NCI-H1417 treated with DMSO at 0.1 percent for 48 hours (cell line): ENCODE measurements around the gene PSMA5.

ENCODE experiments used
- DNase-seq: peaks from one replicate; lab custom pipeline; 2025; lab: John Stamatoyannopoulos, UW

Gene PSMA5

DNA sequence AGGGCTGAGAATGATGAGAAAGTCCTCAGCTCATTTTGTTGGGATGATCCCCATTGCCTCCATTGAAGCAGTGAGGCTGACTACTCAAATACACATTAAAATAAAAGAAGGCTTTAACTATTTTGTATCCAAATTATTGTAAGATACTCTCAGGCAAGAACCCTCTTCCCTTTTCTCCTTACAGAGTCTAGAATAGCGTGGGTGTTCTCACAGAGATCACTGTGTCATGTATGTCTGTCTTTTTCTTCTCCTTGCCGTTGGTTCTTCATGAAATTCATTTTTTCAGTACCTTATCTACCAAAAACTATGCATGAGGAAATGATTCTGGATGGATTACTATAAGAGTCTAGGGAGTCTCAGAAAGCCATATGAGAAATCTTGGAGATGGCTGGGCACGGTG, 58.6 kb downstream of the PSMA5 start:
- no peak for DNase-seq

DNA sequence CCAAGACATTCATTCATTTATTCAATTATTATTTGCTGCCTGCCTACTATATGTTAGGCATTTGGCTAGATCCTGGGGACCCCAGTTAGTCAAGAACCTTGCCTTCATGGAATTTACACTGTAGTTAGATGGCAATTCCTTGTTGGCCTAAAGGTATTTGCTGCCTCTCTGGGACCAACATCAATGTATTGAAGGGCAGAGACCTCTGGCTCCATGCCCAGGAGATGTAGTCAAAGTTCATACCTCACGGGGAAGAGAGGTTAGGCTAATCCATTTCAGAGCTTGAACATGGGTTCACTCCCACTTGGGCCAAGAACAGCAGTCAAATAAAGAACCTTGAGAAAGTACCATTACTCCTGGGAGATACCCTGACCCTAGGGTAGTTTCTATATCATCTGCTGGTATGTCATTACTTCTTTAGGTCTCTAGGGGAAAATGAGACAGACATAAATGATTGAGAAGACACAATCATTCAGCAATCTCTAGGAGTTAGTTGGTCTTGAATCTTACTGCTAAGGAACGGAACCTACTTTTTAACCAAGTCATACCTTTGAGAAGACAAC, 60.5 kb downstream of the PSMA5 start:
- DNase-seq, result no peak

DNA sequence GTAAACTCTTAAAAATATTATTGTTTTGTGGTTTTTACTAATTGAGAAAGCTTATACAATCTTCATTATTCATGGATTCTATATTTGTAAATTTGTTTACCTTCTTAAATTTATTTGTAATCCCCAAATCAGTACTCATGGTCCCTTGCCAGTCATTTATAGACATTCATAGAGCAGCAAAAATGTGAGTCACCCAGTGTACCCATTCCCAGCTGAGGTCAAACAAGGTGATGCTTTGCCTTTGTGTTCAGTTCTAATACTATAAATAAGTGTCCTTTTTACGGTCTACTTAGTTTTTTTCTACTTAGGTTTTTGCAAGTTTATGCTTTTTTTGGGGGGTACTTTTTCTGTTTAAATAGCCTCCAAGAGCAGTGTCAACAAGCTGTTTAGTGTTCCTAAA, 64.6 kb downstream of the PSMA5 start:
- no peak for DNase-seq

DNA sequence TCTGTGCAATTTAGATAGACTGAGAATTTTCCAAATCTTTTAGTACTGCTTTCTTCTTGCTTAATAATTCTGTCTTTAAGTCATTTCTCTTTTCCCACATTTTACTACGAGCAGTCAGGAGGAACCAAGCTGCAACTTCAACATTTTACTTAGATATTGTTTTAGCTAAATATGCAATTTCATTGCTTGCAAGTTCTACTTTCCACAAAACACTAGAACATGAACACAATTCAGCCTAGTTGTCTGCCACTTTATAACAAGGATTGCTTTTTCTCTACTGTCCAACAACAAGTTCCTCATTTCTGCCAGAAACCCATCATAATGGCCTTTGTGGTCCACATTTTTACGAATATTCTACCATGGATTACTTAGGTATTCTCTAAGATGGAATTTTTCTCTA, 65.2 kb downstream of the PSMA5 start:
- DNase-seq, result no peak

DNA sequence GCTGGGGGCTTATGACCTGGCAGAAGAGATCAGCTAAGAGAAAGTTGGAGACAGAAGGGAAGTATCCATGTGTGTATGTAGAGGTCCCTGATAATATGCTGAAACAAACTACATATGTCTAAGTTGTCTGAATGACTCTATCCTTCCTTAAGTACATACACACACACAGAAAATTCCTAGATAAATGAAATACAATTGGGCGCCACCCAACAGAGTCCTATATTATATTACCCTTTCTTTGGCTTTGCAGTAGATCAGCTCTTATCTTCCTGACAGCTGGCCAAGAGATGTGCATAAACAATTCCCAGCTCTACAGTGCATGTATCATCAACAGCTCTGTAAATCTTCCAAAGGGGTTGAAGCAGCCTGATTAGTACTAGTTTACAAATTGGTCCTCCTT, 68.6 kb downstream of the PSMA5 start:
- DNase-seq, result no peak

DNA sequence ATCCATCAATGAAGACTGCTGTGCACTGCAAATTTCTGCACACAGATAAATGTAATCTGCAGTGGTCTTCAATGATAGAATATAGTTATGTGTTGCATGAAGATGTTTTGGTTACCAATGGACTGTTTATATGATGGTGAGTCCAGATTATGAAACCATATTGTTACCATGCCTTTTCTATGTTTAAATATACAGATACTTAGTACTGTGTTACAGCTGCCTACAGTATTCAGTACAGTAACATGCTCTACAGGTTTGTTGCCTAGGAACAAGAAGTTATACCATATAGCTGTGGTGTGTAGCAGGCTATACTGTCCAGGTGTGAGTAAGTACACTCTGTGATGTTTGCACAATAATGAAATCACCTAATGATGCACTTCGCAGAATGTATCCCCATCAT, 69.3 kb downstream of the PSMA5 start:
- DNase-seq, result peak; percentile 20

DNA sequence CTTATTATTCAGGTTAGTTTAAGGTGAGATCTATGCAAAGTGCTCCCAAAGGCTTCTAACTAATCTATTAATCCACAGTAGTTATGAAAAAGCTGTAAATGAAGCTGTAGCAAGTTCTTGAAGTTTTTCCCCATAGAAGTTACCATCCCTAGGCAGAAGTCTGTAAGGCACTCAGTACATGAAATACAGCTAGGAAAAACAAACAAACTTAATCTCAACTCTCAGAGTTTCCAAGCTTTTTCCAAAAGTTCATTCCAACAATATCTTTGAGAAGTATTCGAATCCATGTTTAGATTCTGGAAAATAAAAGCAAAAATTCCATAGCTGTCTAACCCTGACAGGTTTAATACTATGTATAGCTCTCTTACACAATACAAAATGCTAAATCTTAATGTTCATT, 69.7 kb downstream of the PSMA5 start:
- no peak for DNase-seq

DNA sequence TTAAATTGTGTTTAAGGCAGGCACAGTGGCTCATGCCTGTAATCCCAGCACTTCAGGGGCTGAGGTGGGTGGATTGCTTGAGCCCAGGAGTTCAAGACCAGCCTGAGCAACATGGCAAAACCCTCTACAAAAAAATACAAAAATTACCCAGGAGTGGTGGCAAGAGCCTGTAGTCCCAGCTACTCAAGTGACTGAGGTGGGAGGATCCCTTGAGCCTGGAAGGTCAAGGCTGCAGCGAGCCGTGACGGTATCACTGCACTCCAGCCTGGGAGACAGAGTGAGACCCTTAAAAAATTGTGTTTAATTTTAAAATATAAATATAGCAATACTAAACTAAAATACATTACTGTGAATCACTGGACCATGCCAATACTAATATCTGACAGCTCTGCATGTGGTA, 71.3 kb downstream of the PSMA5 start:
- DNase-seq, result no peak

DNA sequence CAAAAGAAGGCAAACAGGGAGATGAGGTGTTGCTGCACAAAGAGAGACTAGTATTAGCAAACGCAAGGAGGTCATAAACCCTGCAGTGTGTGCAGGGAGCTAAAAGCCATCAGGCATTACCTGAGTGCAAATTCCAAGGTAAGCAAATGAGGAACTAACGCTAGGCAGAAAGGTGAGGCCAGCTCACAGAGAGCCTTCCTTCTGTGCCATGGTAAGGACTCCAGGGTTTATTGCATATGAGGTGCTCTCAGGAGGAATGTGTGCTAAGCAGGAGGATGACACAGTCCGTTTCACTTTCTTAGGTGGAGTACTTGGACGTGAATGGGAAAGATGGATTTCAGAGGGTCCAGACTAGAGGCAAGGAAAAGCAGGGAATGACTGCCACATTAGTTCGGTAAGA, 74.8 kb downstream of the PSMA5 start:
- no peak for DNase-seq

DNA sequence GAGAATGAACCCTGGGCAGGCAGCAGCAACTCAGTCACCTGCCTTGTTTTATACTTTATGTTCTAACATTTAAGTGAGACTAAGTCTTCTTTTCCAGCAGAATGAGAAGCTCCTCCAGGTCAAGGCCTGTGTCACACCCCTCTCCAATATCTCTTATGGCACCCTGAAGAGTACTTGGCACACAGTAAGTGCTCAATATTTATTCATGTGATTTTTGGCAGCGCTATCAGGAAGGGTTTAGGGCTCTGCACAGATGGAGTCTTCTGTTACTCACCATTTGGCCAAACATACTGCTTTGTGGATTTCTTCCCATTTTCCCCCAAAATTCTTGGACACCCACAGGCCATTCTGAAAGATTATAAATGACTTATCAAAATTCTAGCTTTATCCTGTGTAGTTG, 75.6 kb downstream of the PSMA5 start:
- DNase-seq, result no peak

DNA sequence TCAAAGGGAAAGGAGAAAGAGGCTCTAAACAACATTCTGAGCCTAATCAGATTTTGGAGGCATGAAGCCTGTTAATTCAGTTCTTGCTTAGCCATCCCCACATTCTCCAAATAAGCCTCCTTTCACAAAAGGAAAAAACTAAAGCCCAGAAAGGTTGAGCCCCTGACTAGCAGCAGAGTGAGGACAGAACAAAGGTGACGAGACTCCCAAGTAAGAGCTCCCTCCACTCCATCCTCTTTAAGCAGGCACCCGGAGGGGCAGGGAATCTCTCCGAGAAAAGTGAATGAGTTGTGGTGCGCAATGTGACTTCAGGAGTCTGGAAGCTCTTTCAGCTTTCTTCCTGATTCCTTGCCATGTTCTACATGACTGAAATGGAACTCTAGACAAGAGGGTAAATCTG, 76.1 kb downstream of the PSMA5 start:
- DNase-seq, result no peak
